ENCODE data around the gene GGA1.
A peak's percentile ranks its signal among the peaks of the same experiment; 100 is the strongest.

The GGA1 gene

GRCh38 chr22:37669586-37669985, 61.0 kb downstream of the GGA1 start:
- no peaks in the 10 kb centered on the region for H3K9me2 ChIP-seq (ENCODE audit: low read depth, low read length)
- H3F3A ChIP-seq (ENCODE audit: insufficient read depth, low read length), result no peaks in the 10 kb centered on the region
- no peak overlapping the region for H3K9ac ChIP-seq (ENCODE audit: low read length)
- no peak overlapping the region for H3K4me3 ChIP-seq (ENCODE audit: low read depth, low read length, poor library complexity, severe bottlenecking)
- H3K27me3 ChIP-seq (ENCODE audit: insufficient read depth, low read length), result no peaks in the 10 kb centered on the region
- no peaks in the 10 kb centered on the region for H3K4me1 ChIP-seq (ENCODE audit: insufficient read depth, low read length, severe bottlenecking)
- H2AFZ ChIP-seq (ENCODE audit: low read length), result no peak overlapping the region
- no peak overlapping the region for H3K4me2 ChIP-seq (ENCODE audit: low read length)
- H3K9me3 ChIP-seq (ENCODE audit: low read length), result no peaks in the 10 kb centered on the region
- no peaks in the 10 kb centered on the region for H4K20me1 ChIP-seq (ENCODE audit: insufficient read depth, low read length)
- TF ChIP-seq EZH2 (IDR thresholded peaks at IDR 0.05; ENCODE audit: borderline replicate concordance, low read length) (no peak), CTCF (IDR thresholded peaks at IDR 0.05; ENCODE audit: low read length) (no peak)
- peaks cover 42% of the 10 kb centered on the region for H3K36me3 ChIP-seq (ENCODE audit: insufficient read depth, low read length)
- H3K27ac ChIP-seq (ENCODE audit: low read depth, low read length, poor library complexity, severe bottlenecking), result no peak overlapping the region
- peaks cover 4% of the 10 kb centered on the region for H3K79me2 ChIP-seq (ENCODE audit: insufficient read depth, low read length)

DNA sequence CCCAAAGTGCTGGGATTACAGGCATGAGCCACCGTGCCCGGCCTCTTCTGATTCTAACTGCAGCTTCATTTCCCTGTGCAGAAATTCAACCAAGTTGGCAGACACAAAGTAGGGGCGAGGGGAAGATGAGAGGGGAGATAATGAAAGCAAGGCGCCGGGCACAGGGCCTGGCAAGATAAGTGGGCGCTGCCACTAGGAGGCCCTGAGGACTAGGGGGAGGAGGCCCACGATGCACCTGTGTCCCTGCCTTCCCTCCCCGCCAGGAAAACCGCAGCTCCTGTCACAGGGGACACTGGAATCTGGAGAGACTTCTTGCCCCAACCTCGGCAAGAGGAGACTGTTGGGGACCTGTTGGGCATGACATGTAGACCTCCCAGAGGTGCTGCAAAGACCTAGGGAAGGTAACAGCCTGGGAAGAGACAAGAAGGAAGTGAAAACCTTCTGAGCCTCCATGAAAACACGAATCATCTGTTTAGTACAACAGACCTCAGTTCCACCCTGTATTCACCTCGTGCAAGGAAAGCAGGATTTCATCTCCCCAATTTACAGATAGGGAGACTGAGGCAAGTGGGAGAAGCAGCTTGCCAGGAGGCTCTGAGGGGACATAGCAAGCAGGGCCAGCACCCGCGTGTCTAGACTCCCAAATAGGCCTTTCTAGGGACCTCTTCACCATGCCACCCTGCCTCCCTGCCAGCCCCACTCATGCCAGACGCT, 63.7 kb downstream of the GGA1 start:
- Histone ChIP-seq H3K9ac (ENCODE audit: low read length) (no peak overlapping the region), H3K9me3 (ENCODE audit: low read length) (no peaks in the 10 kb centered on the region), H3K4me2 (ENCODE audit: low read length) (no peak overlapping the region), H4K20me1 (ENCODE audit: insufficient read depth, low read length) (no peaks in the 10 kb centered on the region), H3K4me3 (ENCODE audit: low read depth, low read length, poor library complexity, severe bottlenecking) (no peak overlapping the region), H3K9me2 (ENCODE audit: low read depth, low read length) (no peaks in the 10 kb centered on the region), H3K79me2 (ENCODE audit: insufficient read depth, low read length) (no peaks in the 10 kb centered on the region), H3K36me3 (ENCODE audit: insufficient read depth, low read length) (peaks cover 14% of the 10 kb centered on the region), H3K27me3 (ENCODE audit: insufficient read depth, low read length) (no peaks in the 10 kb centered on the region), H2AFZ (ENCODE audit: low read length) (no peak overlapping the region), H3K4me1 (ENCODE audit: insufficient read depth, low read length, severe bottlenecking) (peaks cover 26% of the 10 kb centered on the region), H3K27ac (ENCODE audit: low read depth, low read length, poor library complexity, severe bottlenecking) (peak overlapping the region; percentile 55), H3F3A (ENCODE audit: insufficient read depth, low read length) (no peaks in the 10 kb centered on the region)
- TF ChIP-seq EZH2 (IDR thresholded peaks at IDR 0.05; ENCODE audit: borderline replicate concordance, low read length) (no peak), CTCF (IDR thresholded peaks at IDR 0.05; ENCODE audit: low read length) (peak; percentile 20; the same call in 1 of the 2 replicates)

DNA sequence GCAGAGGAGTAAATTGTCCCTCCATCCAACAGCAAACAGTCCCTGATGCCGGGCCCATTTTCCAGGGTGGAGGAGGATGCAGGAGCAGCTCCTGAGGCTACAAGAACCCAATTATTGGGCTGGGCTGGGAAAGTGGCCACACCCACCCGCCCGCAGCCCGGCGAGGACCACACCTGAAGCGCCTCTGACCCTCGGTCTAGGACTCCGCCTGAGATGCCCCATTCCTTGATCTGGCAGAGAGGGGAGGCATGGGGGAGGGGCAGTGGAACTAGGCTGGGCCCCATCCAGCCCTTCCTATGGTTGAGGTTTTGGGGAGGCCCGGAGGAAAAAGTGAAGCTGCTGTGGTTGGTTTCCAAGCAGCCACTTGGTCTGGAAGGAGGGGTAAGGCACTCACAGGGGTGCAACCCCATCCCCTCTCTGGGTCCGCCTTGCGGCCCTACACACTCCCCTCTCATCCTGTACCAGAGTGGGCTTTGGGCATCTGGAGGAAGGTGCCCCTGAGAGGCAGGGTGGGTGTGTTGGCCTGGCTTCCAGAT, 64.4 kb downstream of the GGA1 start:
- Histone ChIP-seq H3K9ac (ENCODE audit: low read length) (no peak overlapping the region), H3K4me1 (ENCODE audit: insufficient read depth, low read length, severe bottlenecking) (peaks cover 32% of the 10 kb centered on the region), H3K36me3 (ENCODE audit: insufficient read depth, low read length) (peaks cover 8% of the 10 kb centered on the region; the same call in 1 of the 2 replicates), H3K27me3 (ENCODE audit: insufficient read depth, low read length) (no peaks in the 10 kb centered on the region), H4K20me1 (ENCODE audit: insufficient read depth, low read length) (no peaks in the 10 kb centered on the region), H3F3A (ENCODE audit: insufficient read depth, low read length) (no peaks in the 10 kb centered on the region), H3K79me2 (ENCODE audit: insufficient read depth, low read length) (no peaks in the 10 kb centered on the region), H3K9me3 (ENCODE audit: low read length) (no peaks in the 10 kb centered on the region), H3K4me2 (ENCODE audit: low read length) (no peak overlapping the region), H2AFZ (ENCODE audit: low read length) (no peak overlapping the region), H3K27ac (ENCODE audit: low read depth, low read length, poor library complexity, severe bottlenecking) (peak overlapping the region; percentile 55), H3K9me2 (ENCODE audit: low read depth, low read length) (no peaks in the 10 kb centered on the region), H3K4me3 (ENCODE audit: low read depth, low read length, poor library complexity, severe bottlenecking) (no peak overlapping the region)
- no peak for TF ChIP-seq EZH2 (IDR thresholded peaks at IDR 0.05; ENCODE audit: borderline replicate concordance, low read length)
- no peak for TF ChIP-seq CTCF (IDR thresholded peaks at IDR 0.05; ENCODE audit: low read length)

All from OCI-LY1 (cell line).